GM23338 (cell line): ENCODE measurements around the gene POLK. TPM values are rescaled to one million over a fixed set of nuclear protein-coding genes. Genes with fewer than 3 reads are reported as not detected.

Source experiments
- ATAC-seq: fragments of 200-7000 bp; cut with Tn5 transposase; 3 replicates; pipeline ENCODE4 v1.9.1; 2020
- DNase-seq: peaks from one replicate; pipeline ENCODE4 v3.0.0-alpha.2; 2015; ENCODE audit warnings: low spot score
- H2AFZ ChIP-seq: fragments of 200-600 bp; sonication (generic); 2 replicates; pipeline ENCODE4 v1.8.0; 2016; ENCODE audit warnings: antibody characterized with exemption, mild to moderate bottlenecking, moderate library complexity
- H3F3A ChIP-seq: fragments of 200-600 bp; sonication (generic); replicated peaks from 2 replicates; pipeline ENCODE4 v1.8.0; 2017; ENCODE audit warnings: antibody characterized with exemption, mixed run types, low read depth
- H3K27ac ChIP-seq: fragments of 200-600 bp; sonication (generic); 2 replicates; pipeline ENCODE4 v1.6.1; 2016; ENCODE audit warnings: low read depth
- H3K27me3 ChIP-seq: fragments of 200-600 bp; sonication (generic); 2 replicates; pipeline ENCODE4 v1.8.0; 2016; ENCODE audit warnings: mild to moderate bottlenecking, mixed run types, moderate library complexity; ENCODE audit not compliant: insufficient read depth
- H3K36me3 ChIP-seq: fragments of 200-600 bp; sonication (generic); 2 replicates; pipeline ENCODE4 v1.8.0; 2016; ENCODE audit warnings: mild to moderate bottlenecking; ENCODE audit not compliant: insufficient read depth
- H3K4me1 ChIP-seq: fragments of 200-600 bp; sonication (generic); 2 replicates; pipeline ENCODE4 v1.8.0; 2016; ENCODE audit warnings: mild to moderate bottlenecking, moderate library complexity; ENCODE audit not compliant: insufficient read depth
- H3K4me2 ChIP-seq: fragments of 200-600 bp; sonication (generic); 2 replicates; pipeline ENCODE4 v1.7.1; 2017; ENCODE audit warnings: mixed run types
- H3K4me3 ChIP-seq: fragments of 200-600 bp; sonication (generic); 2 replicates; pipeline ENCODE4 v1.6.1; 2016; ENCODE audit warnings: mixed run types
- H3K79me2 ChIP-seq: fragments of 200-600 bp; sonication (generic); replicated peaks from 2 replicates; pipeline ENCODE4 v1.8.0; 2017; ENCODE audit warnings: mild to moderate bottlenecking; ENCODE audit not compliant: insufficient read depth
- H3K9me2 ChIP-seq: fragments of 200-600 bp; sonication (generic); 2 replicates; pipeline ENCODE4 v1.8.0; 2017; ENCODE audit not compliant: insufficient read depth
- H4K20me1 ChIP-seq: fragments of 200-600 bp; sonication (generic); replicated peaks from 2 replicates; pipeline ENCODE4 v1.8.0; 2017; ENCODE audit warnings: mild to moderate bottlenecking; ENCODE audit not compliant: insufficient read depth
- H3K27ac Mint-ChIP-seq: 2 replicates; pipeline ENCODE4 v1.8.0; 2020; ENCODE audit warnings: inconsistent platforms, mild to moderate bottlenecking, moderate library complexity, mixed read lengths
- H3K27me3 Mint-ChIP-seq: 3 replicates; pipeline ENCODE4 v1.8.0; 2022; ENCODE audit warnings: low read depth, mild to moderate bottlenecking, moderate library complexity, mixed read lengths, inconsistent platforms; ENCODE audit not compliant: insufficient read depth, poor library complexity
- H3K36me3 Mint-ChIP-seq: 3 replicates; pipeline ENCODE4 v1.8.0; 2021; ENCODE audit warnings: low read depth, mild to moderate bottlenecking, inconsistent platforms, moderate library complexity, mixed read lengths
- H3K4me1 Mint-ChIP-seq: 3 replicates; pipeline ENCODE4 v1.8.0; 2020; ENCODE audit warnings: mild to moderate bottlenecking, inconsistent platforms, mixed read lengths
- H3K4me3 Mint-ChIP-seq: 3 replicates; pipeline ENCODE4 v1.8.0; 2021; ENCODE audit warnings: moderate library complexity, mild to moderate bottlenecking, inconsistent platforms, mixed read lengths
- H3K9me3 Mint-ChIP-seq: 3 replicates; pipeline ENCODE4 v1.8.0; 2020; ENCODE audit warnings: moderate library complexity, mild to moderate bottlenecking, inconsistent platforms, mixed read lengths
- CREB1 ChIP-seq: fragments of 250-450 bp; sonication (Bioruptor Pico); IDR thresholded peaks from 2 replicates; pipeline ENCODE4 v1.5.0; 2020; ENCODE audit warnings: low read depth, mild to moderate bottlenecking, moderate library complexity
- ETS1 ChIP-seq: IDR thresholded peaks from 2 replicates; pipeline ENCODE4 v1.6.1; 2016; ENCODE audit warnings: antibody characterized with exemption
- JUNB ChIP-seq: IDR thresholded peaks from one replicate; pipeline ENCODE4 v1.6.1; 2016; ENCODE audit warnings: antibody characterized with exemption; ENCODE audit not compliant: unreplicated experiment
- STAT1 ChIP-seq: IDR thresholded peaks from one replicate; pipeline ENCODE4 v1.6.1; 2016; ENCODE audit warnings: antibody characterized with exemption; ENCODE audit not compliant: unreplicated experiment
- ZNF114 ChIP-seq: fragments of 250-450 bp; sonication (Bioruptor Pico); IDR thresholded peaks from 2 replicates; pipeline ENCODE4 v1.5.0; 2020; ENCODE audit warnings: mild to moderate bottlenecking, moderate library complexity
- ZNF462 ChIP-seq: fragments of 250-450 bp; sonication (Bioruptor Pico); IDR thresholded peaks from 2 replicates; pipeline ENCODE4 v1.5.0; 2020; ENCODE audit warnings: mild to moderate bottlenecking, moderate library complexity
- polyA plus RNA-seq: library from polyadenylated mRNA; unstranded; fragments of >200 nt; fragmentation: Nextera tagmentation; extraction: Ambion mirVana; gene quantifications from 2 replicates; pipeline ENCODE4 v1.2.1, GENCODE V29; 2016
- total RNA-seq: library from RNA; depleted of rRNA; stranded (reverse); fragments of >200 nt; shearing (Covaris generic); gene quantifications from 2 replicates; pipeline ENCODE4 v1.2.3, GENCODE V29; 2014

The POLK gene
- total and polyA plus RNA-seq, 2 experiments from 2014 or later = 6.3 to 14.5 TPM

GRCh38 chr5:75514323-75514722 is 2.6 kb downstream of the POLK start:
- H3K4me3 Mint-ChIP-seq = no peak overlapping the region
- H3K79me2 ChIP-seq = peaks cover 51% of the 10 kb centered on the region
- peaks cover 15% of the 10 kb centered on the region for H3K27me3 Mint-ChIP-seq
- H3K27me3 ChIP-seq = no peaks in the 10 kb centered on the region
- no peaks in the 10 kb centered on the region for H3K9me3 Mint-ChIP-seq
- H3K9me2 ChIP-seq = no peaks in the 10 kb centered on the region
- TF ChIP-seq ZNF462 (CRISPR knock-in tag) (no peak), JUNB (no peak), CREB1 (CRISPR knock-in tag) (no peak), STAT1 (no peak), ETS1 (no peak), ZNF114 (CRISPR knock-in tag) (no peak)
- H3K4me1 ChIP-seq = peaks cover 10% of the 10 kb centered on the region; the same call in 1 of the 2 replicates
- H4K20me1 ChIP-seq = no peaks in the 10 kb centered on the region; the same call in 1 of the 2 replicates
- no peak overlapping the region for H2AFZ ChIP-seq
- peaks cover 2% of the 10 kb centered on the region; the same call in 1 of the 3 replicates for H3K36me3 Mint-ChIP-seq
- no peak overlapping the region for H3K27ac Mint-ChIP-seq
- DNase-seq (no peak), ATAC-seq (no peak)
- H3K4me3 ChIP-seq = no peak overlapping the region
- H3K36me3 ChIP-seq = no peaks in the 10 kb centered on the region
- H3F3A ChIP-seq = no peaks in the 10 kb centered on the region
- H3K27ac ChIP-seq = no peak overlapping the region
- peaks cover 12% of the 10 kb centered on the region for H3K4me1 Mint-ChIP-seq
- no peak overlapping the region for H3K4me2 ChIP-seq
